ENCODE data around the gene ODF2L.

- TF ChIP-seq CTCF (IDR thresholded peaks at IDR 0.05) (no peak), POLR2A (IDR thresholded peaks at IDR 0.05) (no peak)
Measured at GRCh38 chr1:86346388-86346787, 49.7 kb downstream of the ODF2L start.

Data from prostate gland (tissue), 2 donors.